Ascending aorta (tissue), 2 donors: ENCODE results near the gene UGT1A10. TPM values are rescaled to one million over a fixed set of nuclear protein-coding genes. Genes with fewer than 3 reads are reported as not detected.

Experiments
- DNase-seq, 2 donors: peaks; one replicate each; pipeline ENCODE4 v3.0.0-alpha.2; 2019; ENCODE audit warnings: low spot score in 2 of 2
- H3K27ac ChIP-seq, 2 donors: fragments of 200-600 bp; sonication (generic); one replicate each; pipeline ENCODE4 v1.5.1; 2016 to 2017; ENCODE audit warnings: mild to moderate bottlenecking in 1 of 2
- H3K27me3 ChIP-seq: fragments of 200-600 bp; sonication (generic); one replicate; pipeline ENCODE4 v1.5.1; 2017
- H3K36me3 ChIP-seq, 2 donors: fragments of 200-600 bp; sonication (generic); one replicate each; pipeline ENCODE4 v1.5.1; 2016
- H3K4me1 ChIP-seq, 2 donors: fragments of 200-600 bp; sonication (generic); one replicate each; pipeline ENCODE4 v1.5.1; 2016 to 2017; ENCODE audit warnings: mild to moderate bottlenecking in 1 of 2
- H3K4me3 ChIP-seq, 2 donors: fragments of 200-600 bp; sonication (generic); one replicate each; pipeline ENCODE4 v1.5.1; 2016 to 2017; ENCODE audit warnings: mild to moderate bottlenecking in 1 of 2
- H3K9me3 ChIP-seq, 2 donors: fragments of 200-600 bp; sonication (generic); one replicate each; pipeline ENCODE4 v1.5.1; 2016
- intact Hi-C: fragments of 100-400 bp; cut with DNase I; formaldehyde crosslinking; loops from one replicate; pipeline ENCODE4 v1.15.1; 2023
- total RNA-seq: library from RNA; depleted of rRNA; stranded (reverse); fragments of >200 nt; gene quantifications from one replicate; pipeline ENCODE4 v1.1.0, GENCODE V29; 2016
- TF ChIP-seq, protein P1 (sequence below), 3 experiments: fragments of 200-600 bp in 2 of 3; fragments of 450-650 bp in 1 of 3; sonication (generic) in 2 of 3; IDR thresholded peaks; one replicate each; pipeline ENCODE4 v1.5.1; 2016 to 2019; ENCODE audit warnings: antibody characterized with exemption in 3 of 3, mild to moderate bottlenecking in 1 of 3, moderate library complexity in 1 of 3

The UGT1A10 gene
- total RNA-seq, 1 donor from 2014 or later = not detected

DNA sequence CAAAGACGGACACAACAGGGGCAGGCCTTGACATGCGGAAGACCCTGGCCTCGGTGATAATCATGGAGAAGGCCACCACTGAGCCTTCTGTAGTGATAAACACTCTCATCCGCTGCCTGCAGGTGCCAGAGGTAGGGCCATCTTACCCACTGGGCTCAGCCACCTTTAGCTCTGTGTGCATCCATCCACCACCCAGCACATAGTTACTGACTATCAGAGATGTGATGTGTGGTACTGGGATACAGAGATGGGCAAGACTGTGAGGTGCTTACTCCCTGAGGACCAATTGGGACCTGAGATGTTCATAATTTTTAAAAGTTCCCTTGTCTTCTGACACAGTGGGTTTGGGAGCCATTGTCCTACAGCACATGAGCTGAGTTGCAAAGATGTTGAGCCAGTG, 143.5 kb downstream of the UGT1A10 start:
- H3K4me3 ChIP-seq = no peak overlapping the region
- no peaks in the 10 kb centered on the region for H3K4me1 ChIP-seq
- H3K36me3 ChIP-seq = no peaks in the 10 kb centered on the region
- no peak overlapping the region for H3K27ac ChIP-seq
- no peaks in the 10 kb centered on the region for H3K27me3 ChIP-seq
- no peaks in the 10 kb centered on the region for H3K9me3 ChIP-seq
- intact Hi-C loops = no loop called here
- TF ChIP-seq, protein P1, sequence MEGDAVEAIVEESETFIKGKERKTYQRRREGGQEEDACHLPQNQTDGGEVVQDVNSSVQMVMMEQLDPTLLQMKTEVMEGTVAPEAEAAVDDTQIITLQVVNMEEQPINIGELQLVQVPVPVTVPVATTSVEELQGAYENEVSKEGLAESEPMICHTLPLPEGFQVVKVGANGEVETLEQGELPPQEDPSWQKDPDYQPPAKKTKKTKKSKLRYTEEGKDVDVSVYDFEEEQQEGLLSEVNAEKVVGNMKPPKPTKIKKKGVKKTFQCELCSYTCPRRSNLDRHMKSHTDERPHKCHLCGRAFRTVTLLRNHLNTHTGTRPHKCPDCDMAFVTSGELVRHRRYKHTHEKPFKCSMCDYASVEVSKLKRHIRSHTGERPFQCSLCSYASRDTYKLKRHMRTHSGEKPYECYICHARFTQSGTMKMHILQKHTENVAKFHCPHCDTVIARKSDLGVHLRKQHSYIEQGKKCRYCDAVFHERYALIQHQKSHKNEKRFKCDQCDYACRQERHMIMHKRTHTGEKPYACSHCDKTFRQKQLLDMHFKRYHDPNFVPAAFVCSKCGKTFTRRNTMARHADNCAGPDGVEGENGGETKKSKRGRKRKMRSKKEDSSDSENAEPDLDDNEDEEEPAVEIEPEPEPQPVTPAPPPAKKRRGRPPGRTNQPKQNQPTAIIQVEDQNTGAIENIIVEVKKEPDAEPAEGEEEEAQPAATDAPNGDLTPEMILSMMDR (IDR thresholded peaks at IDR 0.05) = no peak
- no peak for DNase-seq

GRCh38 chr2:233780771-233781170, 144.5 kb downstream of the UGT1A10 start:
- DNase-seq = no peak
- intact Hi-C loops = no loop called here
- Histone ChIP-seq H3K4me1 (no peaks in the 10 kb centered on the region), H3K4me3 (no peak overlapping the region), H3K27ac (no peak overlapping the region), H3K27me3 (no peaks in the 10 kb centered on the region), H3K36me3 (no peaks in the 10 kb centered on the region), H3K9me3 (no peaks in the 10 kb centered on the region)
- TF ChIP-seq, protein P1 (IDR thresholded peaks at IDR 0.05) = no peak

DNA sequence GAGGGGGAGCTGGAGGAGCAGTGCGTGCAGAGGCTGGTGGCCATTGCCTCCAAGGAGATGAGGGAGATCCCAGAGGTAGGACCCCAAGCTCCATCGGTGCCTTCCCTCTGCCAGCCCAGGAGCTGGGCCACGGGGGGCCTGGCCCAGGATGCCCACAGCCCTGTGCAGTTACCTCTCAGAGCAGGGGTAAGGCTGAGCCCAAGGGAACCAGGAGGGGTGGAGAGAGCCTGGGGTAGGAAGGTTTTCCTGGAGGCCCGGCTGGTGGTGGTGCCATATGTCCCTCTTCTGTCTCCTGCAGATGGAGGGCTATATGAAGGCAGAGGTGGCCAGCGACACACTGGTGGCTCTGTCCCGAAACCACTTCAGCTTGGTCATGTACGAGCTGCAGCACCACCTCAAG, 153.3 kb downstream of the UGT1A10 start:
- TF ChIP-seq, protein P1 (IDR thresholded peaks at IDR 0.05) = no peak
- intact Hi-C loops = no loop called here
- DNase-seq = no peak
- Histone ChIP-seq H3K36me3 (no peaks in the 10 kb centered on the region), H3K27ac (no peak overlapping the region), H3K4me3 (no peak overlapping the region), H3K27me3 (no peaks in the 10 kb centered on the region), H3K9me3 (no peaks in the 10 kb centered on the region), H3K4me1 (no peaks in the 10 kb centered on the region)

DNA sequence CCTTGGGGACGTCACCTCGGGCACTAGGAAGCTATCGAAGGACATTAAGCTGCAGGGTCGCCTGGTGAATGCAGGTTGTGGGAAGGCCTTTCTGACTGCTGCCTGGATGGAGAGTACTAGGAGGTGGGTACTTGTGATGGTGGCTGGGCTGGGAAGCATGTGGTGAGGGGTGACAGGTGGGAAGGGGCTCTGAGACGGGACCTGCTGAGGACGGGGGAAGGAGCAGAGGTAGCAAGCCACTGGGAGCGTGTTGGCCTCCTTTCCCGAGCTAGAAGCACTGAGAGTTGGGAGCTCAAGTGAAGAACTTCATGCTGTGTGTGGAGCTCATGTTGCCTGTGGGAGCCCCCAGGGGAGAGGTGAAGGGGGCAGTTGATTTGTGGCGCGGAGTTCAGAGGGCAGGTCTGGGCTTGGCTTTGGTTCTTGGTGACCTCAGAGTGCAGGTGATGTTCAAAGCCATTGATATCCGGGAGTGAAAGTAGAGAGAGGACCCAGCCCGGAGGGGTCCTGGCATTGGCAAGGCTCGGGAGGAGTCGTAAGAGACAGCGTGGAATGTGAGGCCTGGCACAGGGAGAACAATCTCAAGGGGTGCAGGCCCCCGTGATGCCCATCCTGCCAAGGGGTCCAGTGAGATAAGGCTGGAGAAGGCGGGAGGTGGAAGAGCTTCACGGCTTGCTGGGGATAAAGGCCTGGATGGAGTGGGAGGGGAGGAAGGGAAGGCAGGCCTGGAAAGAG, 155.1 kb downstream of the UGT1A10 start:
- no peaks in the 10 kb centered on the region for H3K36me3 ChIP-seq
- no peak overlapping the region for H3K4me3 ChIP-seq
- no peaks in the 10 kb centered on the region for H3K4me1 ChIP-seq
- no peaks in the 10 kb centered on the region for H3K9me3 ChIP-seq
- no peak for DNase-seq
- no peak overlapping the region for H3K27ac ChIP-seq
- TF ChIP-seq, protein P1 (IDR thresholded peaks at IDR 0.05) = no peak
- H3K27me3 ChIP-seq = no peaks in the 10 kb centered on the region
- intact Hi-C loops = no loop called here

- Histone ChIP-seq H3K4me3 (no peak overlapping the region), H3K4me1 (no peaks in the 10 kb centered on the region), H3K36me3 (no peaks in the 10 kb centered on the region), H3K27ac (no peak overlapping the region), H3K9me3 (no peaks in the 10 kb centered on the region), H3K27me3 (no peaks in the 10 kb centered on the region)
- TF ChIP-seq, protein P1 (IDR thresholded peaks at IDR 0.05) = no peak
- DNase-seq = no peak
- intact Hi-C loops = no loop called here
Observed at GRCh38 chr2:233791883-233792329, 155.7 kb downstream of the UGT1A10 start.
